H1 (cell line): ENCODE results near the gene YIPF5. TPM values are rescaled to one million over a fixed set of nuclear protein-coding genes. Genes with fewer than 3 reads are reported as not detected.

Experiments used
- CTCF ChIA-PET: fragments of 300-600 bp; sonication (Branson Sonifier 250); formaldehyde crosslinking; loops from one replicate; lab custom pipeline; 2021; ENCODE audit not compliant: partially characterized antibody; lab: Charles Lee
- POLR2A ChIA-PET: fragments of 300-600 bp; sonication (Branson Sonifier 250); formaldehyde crosslinking; loops from one replicate; lab custom pipeline; 2021; ENCODE audit warnings: inconsistent platforms; ENCODE audit not compliant: partially characterized antibody; lab: Charles Lee
- DNase-seq, 2 experiments: peaks; one replicate each; pipeline versions ENCODE4 v3.0.0 to v3.0.0-alpha.2; 2010 to 2022; ENCODE audit warnings: low spot score in 2 of 2, low read depth in 1 of 2, mixed read lengths in 1 of 2
- FAIRE-seq: peaks from 2 replicates; lab custom pipeline; 2011; peaks lifted over from hg19 to GRCh38; lab: Jason Lieb, UNC
- H2AFZ ChIP-seq: 2 replicates; pipeline ENCODE4 v1.8.1; 2012; ENCODE audit warnings: low read length, inconsistent platforms
- H2AK5ac ChIP-seq: 2 replicates; pipeline ENCODE4 v1.6.1; 2013; ENCODE audit warnings: low read depth, low read length
- H2BK120ac ChIP-seq: replicated peaks from 2 replicates; pipeline ENCODE3; 2013; ENCODE audit warnings: low read depth, low read length, inconsistent platforms
- H2BK12ac ChIP-seq: 2 replicates; pipeline ENCODE4 v1.6.1; 2013; ENCODE audit warnings: low read depth, low read length
- H2BK15ac ChIP-seq: 2 replicates; pipeline ENCODE4 v1.6.1; 2013; ENCODE audit warnings: low read length
- H2BK20ac ChIP-seq: 2 replicates; pipeline ENCODE4 v1.6.1; 2013; ENCODE audit warnings: low read length
- H2BK5ac ChIP-seq: 2 replicates; pipeline ENCODE4 v1.6.1; 2013; ENCODE audit warnings: low read depth, low read length
- H3K14ac ChIP-seq: 2 replicates; pipeline ENCODE4 v1.6.1; 2013; ENCODE audit warnings: inconsistent platforms; ENCODE audit not compliant: insufficient read length
- H3K18ac ChIP-seq: 2 replicates; pipeline ENCODE4 v1.6.1; 2013; ENCODE audit warnings: low read length; ENCODE audit errors: extremely low read depth
- H3K23ac ChIP-seq: 2 replicates; pipeline ENCODE4 v1.6.1; 2013; ENCODE audit warnings: inconsistent platforms; ENCODE audit not compliant: insufficient read length
- H3K23me2 ChIP-seq: 2 replicates; pipeline ENCODE4 v1.6.1; 2013; ENCODE audit warnings: low read depth, low read length
- H3K27ac ChIP-seq: 2 replicates; pipeline ENCODE4 v1.6.1; 2011; ENCODE audit warnings: low read depth, low read length, inconsistent platforms
- H3K27me3 ChIP-seq, 4 experiments: replicated peaks in 1 of 4; 1 replicate in 1 of 4; 2 replicates in 3 of 4; pipeline versions ENCODE4 v1.6.1 to v1.8.1; 2011 to 2013; ENCODE audit warnings: low read length in 3 of 4, mild to moderate bottlenecking in 3 of 4, inconsistent platforms in 2 of 4, mixed read lengths in 2 of 4, moderate library complexity in 1 of 4; ENCODE audit not compliant: control insufficient read depth in 3 of 4, insufficient read depth in 3 of 4; ENCODE audit errors: extremely low read depth in 1 of 4
- H3K36me3 ChIP-seq, 4 experiments: 2 replicates each; pipeline versions ENCODE4 v1.6.1 to v1.8.1; 2011 to 2013; ENCODE audit warnings: mild to moderate bottlenecking in 4 of 4, low read length in 3 of 4, moderate library complexity in 2 of 4, control low read depth in 1 of 4, inconsistent platforms in 1 of 4; ENCODE audit not compliant: insufficient read depth in 4 of 4, control insufficient read depth in 2 of 4
- H3K4ac ChIP-seq: replicated peaks from 2 replicates; pipeline ENCODE3; 2013; ENCODE audit warnings: low read length, low read depth, mixed read lengths, inconsistent platforms; ENCODE audit not compliant: insufficient read length
- H3K4me1 ChIP-seq, 4 experiments: replicated peaks in 1 of 4; 1 replicate in 1 of 4; 2 replicates in 3 of 4; pipeline versions ENCODE4 v1.6.1 to v1.8.1; 2011 to 2013; ENCODE audit warnings: low read length in 3 of 4, inconsistent platforms in 2 of 4, mixed read lengths in 1 of 4; ENCODE audit not compliant: insufficient read depth in 4 of 4, control insufficient read depth in 3 of 4
- H3K4me2 ChIP-seq, 2 experiments: 2 replicates each; pipeline versions ENCODE4 v1.6.1 to v1.8.1; 2011 to 2013; ENCODE audit warnings: low read depth in 2 of 2, low read length in 2 of 2, control low read depth in 1 of 2, inconsistent platforms in 1 of 2, mild to moderate bottlenecking in 1 of 2; ENCODE audit not compliant: insufficient read depth in 1 of 2
- H3K4me3 ChIP-seq, 4 experiments: fragments of 200-600, 300-600 bp in 1 of 4; sonication (generic), shearing (Covaris generic), sonication (Bioruptor Twin) in 1 of 4; 2 replicates each; pipeline versions ENCODE4 v1.5.1 to v1.8.1; 2011 to 2016; ENCODE audit warnings: low read length in 4 of 4, low read depth in 3 of 4, control low read depth in 2 of 4, inconsistent platforms in 2 of 4, mild to moderate bottlenecking in 2 of 4, mixed read lengths in 1 of 4, moderate library complexity in 1 of 4; ENCODE audit not compliant: insufficient read depth in 2 of 4; ENCODE audit errors: extremely low read depth in 1 of 4
- H3K56ac ChIP-seq: replicated peaks from 2 replicates; pipeline ENCODE3; 2013; ENCODE audit warnings: low read depth, mild to moderate bottlenecking, mixed read lengths, low read length, inconsistent platforms; ENCODE audit not compliant: insufficient read length
- H3K79me1 ChIP-seq: 2 replicates; pipeline ENCODE4 v1.6.1; 2013; ENCODE audit warnings: low read depth, low read length, control low read depth
- H3K79me2 ChIP-seq, 2 experiments: 2 replicates each; pipeline versions ENCODE4 v1.6.1 to v1.8.1; 2012 to 2013; ENCODE audit warnings: low read length in 2 of 2, mild to moderate bottlenecking in 2 of 2, inconsistent platforms in 1 of 2; ENCODE audit not compliant: insufficient read depth in 2 of 2, control insufficient read depth in 1 of 2
- H3K9ac ChIP-seq, 4 experiments: replicated peaks in 1 of 4; 1 replicate in 1 of 4; 2 replicates in 3 of 4; pipeline versions ENCODE4 v1.6.1 to v1.8.1; 2011 to 2013; ENCODE audit warnings: low read depth in 3 of 4, low read length in 3 of 4, control low read depth in 2 of 4, mild to moderate bottlenecking in 2 of 4, moderate library complexity in 2 of 4, inconsistent platforms in 1 of 4; ENCODE audit errors: extremely low read depth in 1 of 4
- H3K9me3 ChIP-seq, 2 experiments: 2 replicates each; pipeline versions ENCODE4 v1.6.1 to v1.8.1; 2012 to 2013; ENCODE audit warnings: mild to moderate bottlenecking in 2 of 2, moderate library complexity in 2 of 2, control low read depth in 1 of 2, inconsistent platforms in 1 of 2, low read depth in 1 of 2, low read length in 1 of 2, mixed read lengths in 1 of 2; ENCODE audit not compliant: insufficient read depth in 2 of 2
- H4K20me1 ChIP-seq, 2 experiments: replicated peaks in 1 of 2; 2 replicates each; pipeline versions ENCODE3 to v1.8.1; 2011 to 2013; ENCODE audit warnings: inconsistent platforms in 2 of 2, low read length in 2 of 2, mild to moderate bottlenecking in 1 of 2; ENCODE audit not compliant: insufficient read depth in 2 of 2, control insufficient read depth in 1 of 2
- H4K5ac ChIP-seq: 2 replicates; pipeline ENCODE4 v1.6.1; 2013; ENCODE audit warnings: low read length, low read depth, mixed read lengths, inconsistent platforms; ENCODE audit not compliant: insufficient read length
- H4K8ac ChIP-seq: 2 replicates; pipeline ENCODE4 v1.8.0; 2013; ENCODE audit warnings: mild to moderate bottlenecking, moderate library complexity, low read length, inconsistent platforms; ENCODE audit not compliant: insufficient read depth; ENCODE audit errors: extremely low read depth
- H4K91ac ChIP-seq: replicated peaks from 2 replicates; pipeline ENCODE3; 2013; ENCODE audit warnings: low read length, mixed read lengths, inconsistent platforms; ENCODE audit not compliant: insufficient read length
- ATF3 ChIP-seq: IDR thresholded peaks from 2 replicates; pipeline ENCODE4 v1.6.1; 2011; ENCODE audit warnings: low read depth, mild to moderate bottlenecking, low read length; ENCODE audit not compliant: insufficient read depth
- FOSL1 ChIP-seq: IDR thresholded peaks from 2 replicates; pipeline ENCODE4 v1.6.1; 2011; ENCODE audit warnings: mild to moderate bottlenecking, low read depth, low read length, moderate library complexity; ENCODE audit not compliant: insufficient read depth
- GTF2F1 ChIP-seq: IDR thresholded peaks from 2 replicates; pipeline ENCODE4 v1.6.1; 2012; ENCODE audit warnings: low read depth, low read length, improper control_type of control experiment, borderline replicate concordance
- HDAC6 ChIP-seq: IDR thresholded peaks from one replicate; pipeline ENCODE4 v1.7.1; 2012; ENCODE audit warnings: low read depth, mild to moderate bottlenecking, inconsistent platforms, low read length, moderate library complexity
- JUN ChIP-seq: IDR thresholded peaks from 2 replicates; pipeline ENCODE4 v1.6.1; 2011; ENCODE audit warnings: low read depth, mild to moderate bottlenecking, improper control_type of control experiment, low read length
- KDM1A ChIP-seq: fragments of 200-600, 300-600 bp; sonication (generic); IDR thresholded peaks from 2 replicates; pipeline ENCODE4 v1.7.1; 2016; ENCODE audit warnings: mild to moderate bottlenecking, low read length, borderline replicate concordance
- KDM5A ChIP-seq: fragments of 200-600 bp; IDR thresholded peaks from 2 replicates; pipeline ENCODE4 v1.7.1; 2012; ENCODE audit warnings: mild to moderate bottlenecking, low read length, inconsistent platforms, mixed read lengths
- RAD21 ChIP-seq, 2 experiments: IDR thresholded peaks in 1 of 2; conservative IDR thresholded peaks in 1 of 2; 2 replicates each; pipeline ENCODE4 v1.6.1; 2011; ENCODE audit warnings: low read depth in 2 of 2, low read length in 2 of 2, improper control_type of control experiment in 1 of 2, inconsistent platforms in 1 of 2, mild to moderate bottlenecking in 1 of 2, moderate library complexity in 1 of 2
- SIRT6 ChIP-seq: IDR thresholded peaks from one replicate; pipeline ENCODE4 v1.7.1; 2012; ENCODE audit warnings: low read length, inconsistent platforms
- SP4 ChIP-seq: IDR thresholded peaks from 2 replicates; pipeline ENCODE4 v1.6.1; 2012; ENCODE audit warnings: low read length, inconsistent platforms
- TCF12 ChIP-seq: IDR thresholded peaks from 2 replicates; pipeline ENCODE4 v1.6.1; 2011; ENCODE audit warnings: low read depth, mild to moderate bottlenecking, low read length
- USF2 ChIP-seq: IDR thresholded peaks from 2 replicates; pipeline ENCODE4 v1.6.1; 2011; ENCODE audit warnings: low read length, improper control_type of control experiment
- YY1 ChIP-seq: IDR thresholded peaks from 2 replicates; pipeline ENCODE4 v1.6.1; 2011; ENCODE audit warnings: low read depth, mild to moderate bottlenecking, low read length
- WGBS, 2 experiments: shearing (Covaris generic) in 1 of 2; methylation state at CpG; one replicate each; pipeline versions ENCODE4 v1.1.6 to v1.1.7; 2013 to 2015; ENCODE audit warnings: low lambda C conversion rate in 2 of 2, mixed read lengths in 2 of 2, inconsistent platforms in 1 of 2, low coverage in 1 of 2, missing lambda C conversion rate in 1 of 2; ENCODE audit not compliant: insufficient replicate concordance in 2 of 2, insufficient coverage in 1 of 2, insufficient read length in 1 of 2; ENCODE audit errors: extremely low coverage in 1 of 2, missing lambda C conversion rate in 1 of 2; 5-methylcytosine and 5-hydroxymethylcytosine counted together
- polyA plus RNA-seq, 7 experiments: library from polyadenylated mRNA; depleted of rRNA in 3 of 7; stranded (reverse) in 5 of 7; unstranded in 2 of 7; fragments of >200 nt in 5 of 7; fragments of 200-250 nt in 2 of 7; gene quantifications; 1 replicate in 5 of 7; 2 replicates in 1 of 7; 4 replicates in 1 of 7; pipeline versions ENCODE4 v1.2.1 to v1.2.3, GENCODE V29; 2011 to 2013; ENCODE audit warnings: missing spikeins in 2 of 7, mixed read lengths in 2 of 7
- total RNA-seq: library from RNA; stranded (reverse); fragmentation: NEBNext Ultra II Directional; extraction: Animal tissue kit (Norgen Biotek cat#: 25700); gene quantifications from 2 replicates; pipeline ENCODE4 v1.2.1, GENCODE V29; 2021

Gene YIPF5
- total and polyA plus RNA-seq, 2 of the 8 experiments (the other 6 are each of a cell fraction or from before 2014, with no cell fraction given): 27.6 to 33.6 TPM

- Histone ChIP-seq H3K27me3 (no peaks in the 10 kb centered on the region), H4K91ac (no peak overlapping the region), H3K4me2 (no peak overlapping the region), H3K56ac (no peak overlapping the region), H3K4ac (no peak overlapping the region), H3K14ac (no peak overlapping the region), H3K4me1 (0 out of 7 replicates have a peak, but pooled peaks cover 0 to 2% (median 0%) of the 10 kb centered on the region in 4 experiments), H3K9me3 (no peaks in the 10 kb centered on the region), H3K18ac (no peak overlapping the region), H3K23ac (no peak overlapping the region), H3K27ac (no peak overlapping the region), H2AK5ac (no peak overlapping the region), H2BK15ac (no peak overlapping the region), H3K79me2 (no peaks in the 10 kb centered on the region), H4K8ac (no peak overlapping the region), H4K5ac (no peak overlapping the region), H2BK120ac (no peak overlapping the region), H4K20me1 (no peaks in the 10 kb centered on the region), H2AFZ (peak overlapping the region; percentile 53), H2BK20ac (no peak overlapping the region), H3K36me3 (no peaks in the 10 kb centered on the region), H3K79me1 (no peaks in the 10 kb centered on the region), H3K9ac (no peak overlapping the region), H3K23me2 (peaks cover 2% of the 10 kb centered on the region; the same call in 1 of the 2 replicates), H3K4me3 (no peak overlapping the region), H2BK5ac (no peak overlapping the region), H2BK12ac (no peak overlapping the region)
- FAIRE-seq (no peak), DNase-seq (no peak)
- POLR2A ChIA-PET: no interaction called here
- 90% methylated on average over 2 of the region's 2 CpGs; no CpG with 5 or more reads in 1 of the 2 experiments for WGBS, 2 experiments
- CTCF ChIA-PET: interaction anchor here (0.7 to 2.9 kb wide), 19 partner anchors 11 to 1138 kb away, joined by 3 to 15 read pairs (median 6); no protein-coding TSS in a partner anchor
- TF ChIP-seq RAD21 (IDR thresholded peaks at IDR 0.05 in 1 of 2, conservative IDR thresholded peaks at IDR 0.05 in 1 of 2; ENCODE audit: low read depth in 2 of 2, low read length in 2 of 2): no peak
- TF ChIP-seq SP4: no peak
- TF ChIP-seq JUN: no peak
- TF ChIP-seq ATF3: no peak
- TF ChIP-seq YY1: no peak
- TF ChIP-seq TCF12: no peak
- TF ChIP-seq SIRT6: no peak
- TF ChIP-seq KDM5A: no peak
- no peak for TF ChIP-seq USF2
- TF ChIP-seq FOSL1: no peak
- no peak for TF ChIP-seq HDAC6
- no peak for TF ChIP-seq GTF2F1
- TF ChIP-seq KDM1A: no peak
Observed at GRCh38 chr5:144141585-144141984, 28.9 kb downstream of the YIPF5 start.
